Smooth muscle cell (in vitro differentiated cells): ENCODE measurements around the gene LEMD2. TPM values are rescaled to one million over a fixed set of nuclear protein-coding genes. Genes with fewer than 3 reads are reported as not detected.

Experiments
- DNase-seq: peaks from one replicate; lab custom pipeline; 2025; ENCODE audit not compliant: unreplicated experiment; lab: John Stamatoyannopoulos, UW
- H2AFZ ChIP-seq: fragments of 200-600 bp; sonication (generic); 2 replicates; pipeline ENCODE4 v1.6.0; 2016; ENCODE audit warnings: antibody characterized with exemption, low read depth, mild to moderate bottlenecking
- H3F3A ChIP-seq: fragments of 200-600 bp; sonication (generic); 2 replicates; pipeline ENCODE4 v1.6.0; 2017; ENCODE audit warnings: antibody characterized with exemption, low read depth
- H3K27ac ChIP-seq: fragments of 200-600 bp; sonication (generic); 2 replicates; pipeline ENCODE4 v1.5.1; 2016; ENCODE audit warnings: low read depth, mild to moderate bottlenecking
- H3K27me3 ChIP-seq: fragments of 200-600 bp; sonication (generic); 2 replicates; pipeline ENCODE4 v1.6.1; 2016; ENCODE audit warnings: low read depth, mild to moderate bottlenecking
- H3K36me3 ChIP-seq: fragments of 200-600 bp; sonication (generic); 2 replicates; pipeline ENCODE4 v1.5.1; 2016; ENCODE audit warnings: low read depth
- H3K4me1 ChIP-seq: fragments of 200-600 bp; sonication (generic); 2 replicates; pipeline ENCODE4 v1.5.1; 2016; ENCODE audit warnings: low read depth
- H3K4me2 ChIP-seq: fragments of 200-600 bp; sonication (generic); 2 replicates; pipeline ENCODE4 v1.6.0; 2016; ENCODE audit warnings: mild to moderate bottlenecking
- H3K4me3 ChIP-seq: fragments of 200-600 bp; sonication (generic); 2 replicates; pipeline ENCODE4 v1.5.1; 2016; ENCODE audit warnings: mild to moderate bottlenecking
- H3K79me2 ChIP-seq: fragments of 200-600 bp; sonication (generic); 2 replicates; pipeline ENCODE4 v1.6.0; 2016; ENCODE audit warnings: low read depth, mild to moderate bottlenecking
- H3K9ac ChIP-seq: fragments of 200-600 bp; sonication (generic); 2 replicates; pipeline ENCODE4 v1.6.0; 2016; ENCODE audit warnings: low read depth
- H3K9me3 ChIP-seq: fragments of 200-600 bp; sonication (generic); replicated peaks from 2 replicates; pipeline ENCODE4 v1.5.1; 2016; ENCODE audit warnings: low read depth
- H4K20me1 ChIP-seq: fragments of 200-600 bp; sonication (generic); 2 replicates; pipeline ENCODE4 v1.6.0; 2016; ENCODE audit warnings: low read depth
- CTCF ChIP-seq: fragments of 200-600 bp; sonication (generic); IDR thresholded peaks from 2 replicates; pipeline ENCODE4 v1.5.1; 2017; ENCODE audit warnings: borderline replicate concordance, mild to moderate bottlenecking, antibody characterized with exemption; ENCODE audit not compliant: insufficient read depth, poor library complexity, severe bottlenecking
- WGBS: methylation state at CpG from one replicate; pipeline ENCODE4 v1.1.7; 2016; ENCODE audit warnings: low lambda C conversion rate; 5-methylcytosine and 5-hydroxymethylcytosine counted together
- polyA plus RNA-seq: library from polyadenylated mRNA; unstranded; fragments of >200 nt; fragmentation: Nextera tagmentation; extraction: Ambion mirVana; gene quantifications from 2 replicates; pipeline ENCODE4 v1.2.1, GENCODE V29; 2016
- total RNA-seq: library from RNA; depleted of rRNA; stranded (reverse); fragments of >200 nt; gene quantifications from 2 replicates; pipeline ENCODE4 v1.2.3, GENCODE V29; 2014

The LEMD2 gene
- total and polyA plus RNA-seq, 2 experiments from 2014 or later = 48.8 to 87.3 TPM

- Histone ChIP-seq H3K27me3 (no peaks in the 10 kb centered on the region), H3F3A (peaks cover 4% of the 10 kb centered on the region), H3K9me3 (no peaks in the 10 kb centered on the region), H3K4me1 (peaks cover 24% of the 10 kb centered on the region), H3K4me3 (peak overlapping the region; percentile 95), H2AFZ (no peak overlapping the region), H4K20me1 (peaks cover 52% of the 10 kb centered on the region), H3K9ac (peak overlapping the region; percentile 94), H3K4me2 (peak overlapping the region; percentile 86), H3K79me2 (peaks cover 34% of the 10 kb centered on the region), H3K36me3 (no peaks in the 10 kb centered on the region), H3K27ac (peak overlapping the region; percentile 86)
- DNase-seq = no peak
- 49% methylated on average over 7 of the region's 7 CpGs for WGBS
- no peak for TF ChIP-seq CTCF
These were observed 1.5 kb downstream of the LEMD2 start for GRCh38 chr6:33787346-33787953.

GRCh38 chr6:33786736-33787135 lies 2.2 kb downstream of the LEMD2 start:
- Histone ChIP-seq H2AFZ (no peak overlapping the region), H3K79me2 (peaks cover 34% of the 10 kb centered on the region), H3K4me2 (peak overlapping the region; percentile 86), H4K20me1 (peaks cover 59% of the 10 kb centered on the region), H3K9me3 (no peaks in the 10 kb centered on the region), H3K36me3 (no peaks in the 10 kb centered on the region), H3F3A (peaks cover 4% of the 10 kb centered on the region), H3K4me1 (peaks cover 27% of the 10 kb centered on the region), H3K4me3 (no peak overlapping the region), H3K9ac (peak overlapping the region; percentile 94), H3K27ac (peak overlapping the region; percentile 86), H3K27me3 (no peaks in the 10 kb centered on the region)
- DNase-seq = no peak
- TF ChIP-seq CTCF = no peak
- WGBS = 53% methylated on average over 3 of the region's 3 CpGs

GRCh38 chr6:33785778-33786177 lies 3.2 kb downstream of the LEMD2 start:
- Histone ChIP-seq H3K27me3 (no peaks in the 10 kb centered on the region), H3K79me2 (peaks cover 34% of the 10 kb centered on the region), H3K4me2 (peak overlapping the region; percentile 45), H3K27ac (peak overlapping the region; percentile 42), H3K4me1 (peaks cover 35% of the 10 kb centered on the region), H3K9me3 (no peaks in the 10 kb centered on the region), H3F3A (peaks cover 4% of the 10 kb centered on the region), H3K9ac (no peak overlapping the region), H3K36me3 (no peaks in the 10 kb centered on the region), H2AFZ (no peak overlapping the region), H4K20me1 (peaks cover 68% of the 10 kb centered on the region), H3K4me3 (no peak overlapping the region)
- DNase-seq = no peak
- no peak for TF ChIP-seq CTCF
- WGBS = 43% methylated on average over 3 of the region's 3 CpGs

- no peak overlapping the region for H3K4me3 ChIP-seq
- H3K4me1 ChIP-seq = peaks cover 36% of the 10 kb centered on the region
- no peak overlapping the region for H3K9ac ChIP-seq
- no peak overlapping the region for H3K4me2 ChIP-seq
- no peak overlapping the region for H2AFZ ChIP-seq
- peaks cover 34% of the 10 kb centered on the region for H3K79me2 ChIP-seq
- no peak for TF ChIP-seq CTCF
- 65% methylated on average over 13 of the region's 13 CpGs for WGBS
- no peaks in the 10 kb centered on the region for H3K27me3 ChIP-seq
- H3K36me3 ChIP-seq = peaks cover 4% of the 10 kb centered on the region
- peaks cover 4% of the 10 kb centered on the region for H3F3A ChIP-seq
- no peaks in the 10 kb centered on the region for H3K9me3 ChIP-seq
- H4K20me1 ChIP-seq = peaks cover 71% of the 10 kb centered on the region
- H3K27ac ChIP-seq = peak overlapping the region; percentile 42
- DNase-seq = no peak
These were observed 4.1 kb downstream of the LEMD2 start for GRCh38 chr6:33784787-33785186.
